Measurements from ENCODE around the gene SSBP2.

Gene SSBP2

DNA sequence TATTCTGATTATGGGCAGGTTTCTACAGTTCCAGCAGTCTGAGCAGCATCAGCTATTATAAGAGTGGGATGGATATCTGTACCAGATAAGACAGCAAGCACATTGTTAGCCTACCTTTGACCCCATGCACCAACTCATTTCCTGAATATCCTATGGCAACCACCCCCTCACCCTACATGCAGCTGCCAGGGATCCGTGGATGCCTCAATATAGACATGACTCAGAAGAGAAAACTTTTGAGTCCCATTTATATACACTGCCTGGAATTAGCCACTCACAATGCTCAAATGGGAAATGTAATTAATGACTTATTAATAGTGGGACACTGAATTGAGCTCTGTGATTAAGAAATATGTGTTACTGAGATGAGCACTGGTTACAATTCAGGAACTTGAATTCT, 124.4 kb downstream of the SSBP2 start:
- peak; percentile 61 for DNase-seq (ENCODE audit: low read depth)
- TF ChIP-seq, protein P1, sequence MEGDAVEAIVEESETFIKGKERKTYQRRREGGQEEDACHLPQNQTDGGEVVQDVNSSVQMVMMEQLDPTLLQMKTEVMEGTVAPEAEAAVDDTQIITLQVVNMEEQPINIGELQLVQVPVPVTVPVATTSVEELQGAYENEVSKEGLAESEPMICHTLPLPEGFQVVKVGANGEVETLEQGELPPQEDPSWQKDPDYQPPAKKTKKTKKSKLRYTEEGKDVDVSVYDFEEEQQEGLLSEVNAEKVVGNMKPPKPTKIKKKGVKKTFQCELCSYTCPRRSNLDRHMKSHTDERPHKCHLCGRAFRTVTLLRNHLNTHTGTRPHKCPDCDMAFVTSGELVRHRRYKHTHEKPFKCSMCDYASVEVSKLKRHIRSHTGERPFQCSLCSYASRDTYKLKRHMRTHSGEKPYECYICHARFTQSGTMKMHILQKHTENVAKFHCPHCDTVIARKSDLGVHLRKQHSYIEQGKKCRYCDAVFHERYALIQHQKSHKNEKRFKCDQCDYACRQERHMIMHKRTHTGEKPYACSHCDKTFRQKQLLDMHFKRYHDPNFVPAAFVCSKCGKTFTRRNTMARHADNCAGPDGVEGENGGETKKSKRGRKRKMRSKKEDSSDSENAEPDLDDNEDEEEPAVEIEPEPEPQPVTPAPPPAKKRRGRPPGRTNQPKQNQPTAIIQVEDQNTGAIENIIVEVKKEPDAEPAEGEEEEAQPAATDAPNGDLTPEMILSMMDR (conservative IDR thresholded peaks at IDR 0.05; ENCODE audit: low read depth, low read length), result no peak
- H3K4me3 ChIP-seq (ENCODE audit: low read length), result no peak overlapping the region

DNA sequence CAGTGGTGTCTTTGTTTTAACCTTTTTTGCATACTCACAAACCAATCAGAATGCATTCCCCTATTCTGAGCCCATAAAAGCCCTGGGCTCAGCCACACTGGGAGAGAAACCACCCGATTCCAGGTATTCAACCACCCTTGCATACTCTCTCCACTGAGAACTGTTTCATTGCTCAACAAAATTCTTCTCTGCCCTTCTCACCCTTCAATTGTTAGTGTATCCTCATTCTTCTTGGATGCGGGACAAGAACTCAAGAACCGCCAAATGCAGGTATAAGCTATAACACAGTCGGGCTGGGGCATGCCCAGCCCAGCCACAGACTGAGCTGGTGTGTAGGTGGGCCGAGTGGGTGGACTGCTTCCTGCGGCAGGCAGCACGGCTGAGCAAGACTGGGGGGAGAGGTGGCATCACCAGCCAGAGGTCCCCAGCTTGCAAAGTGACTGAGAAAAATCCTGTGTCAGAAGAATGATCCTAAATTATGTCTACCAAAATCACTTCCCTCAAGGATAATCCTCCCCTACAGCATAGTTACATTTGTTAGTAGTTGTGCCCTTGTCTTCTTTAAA, 141.0 kb downstream of the SSBP2 start:
- no peak for DNase-seq (ENCODE audit: low read depth)
- no peak overlapping the region for H3K4me3 ChIP-seq (ENCODE audit: low read length)
- TF ChIP-seq, protein P1 (conservative IDR thresholded peaks at IDR 0.05; ENCODE audit: low read depth, low read length), result no peak

DNA sequence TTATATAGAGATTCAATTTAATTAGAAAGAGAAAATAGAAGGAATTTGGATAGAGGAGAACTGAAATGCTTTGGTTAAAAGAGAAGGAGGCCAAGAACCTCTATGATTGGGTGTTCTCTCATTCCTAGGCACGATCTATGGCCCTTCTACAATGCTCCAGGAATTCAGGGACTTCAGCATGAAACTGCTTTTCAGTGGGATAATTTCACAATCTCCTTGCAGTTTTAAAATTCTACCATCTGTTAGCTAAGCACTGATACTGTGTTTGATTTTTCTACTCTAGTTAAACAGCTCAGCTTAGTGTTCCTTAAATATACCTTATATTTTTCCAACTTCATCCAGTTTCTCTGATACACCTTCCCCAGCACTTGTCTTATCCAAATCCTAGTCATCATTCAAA, 141.9 kb downstream of the SSBP2 start:
- no peak for DNase-seq (ENCODE audit: low read depth)
- TF ChIP-seq, protein P1 (conservative IDR thresholded peaks at IDR 0.05; ENCODE audit: low read depth, low read length), result no peak
- no peak overlapping the region for H3K4me3 ChIP-seq (ENCODE audit: low read length)

DNA sequence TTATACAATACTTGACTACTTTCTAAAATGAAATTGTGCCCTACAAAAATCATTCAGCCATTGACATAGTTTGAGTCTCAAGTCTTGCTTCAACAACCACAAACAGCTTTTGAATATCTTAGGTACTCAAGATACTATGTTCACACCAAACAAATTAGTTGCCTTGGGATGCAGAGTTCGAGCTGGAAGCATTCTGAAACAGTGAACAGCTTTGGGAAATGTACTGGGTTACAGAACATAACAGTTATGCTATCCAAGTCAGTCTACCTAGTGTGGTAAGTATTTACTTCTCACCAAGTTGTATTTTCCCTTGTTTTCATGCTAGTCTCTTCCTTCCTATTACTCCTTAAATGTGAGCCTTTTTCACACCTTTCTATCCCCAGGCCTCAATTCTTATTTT, 143.2 kb downstream of the SSBP2 start:
- H3K4me3 ChIP-seq (ENCODE audit: low read length), result no peak overlapping the region
- DNase-seq (ENCODE audit: low read depth), result no peak

DNA sequence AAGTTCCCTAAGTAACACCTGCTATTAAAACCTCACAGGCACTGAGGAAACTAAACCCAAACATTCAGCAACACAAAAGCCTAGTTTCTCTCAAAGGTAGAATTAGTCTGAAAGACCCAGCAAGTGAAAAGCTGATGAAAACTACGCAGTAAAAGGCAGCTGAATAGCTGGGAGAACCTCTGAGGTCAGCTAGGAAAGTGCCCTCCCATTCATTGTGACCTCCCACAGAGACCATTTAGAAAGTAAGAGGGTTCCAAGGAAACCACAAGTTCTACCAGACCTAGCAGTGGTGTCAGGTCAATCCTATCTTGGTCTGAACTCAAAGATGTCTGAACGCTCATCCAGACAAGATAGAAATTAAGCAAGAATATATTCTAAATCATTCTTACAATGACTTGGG, 144.7 kb downstream of the SSBP2 start:
- TF ChIP-seq, protein P1 (conservative IDR thresholded peaks at IDR 0.05; ENCODE audit: low read depth, low read length), result no peak
- H3K4me3 ChIP-seq (ENCODE audit: low read length), result no peak overlapping the region
- DNase-seq (ENCODE audit: low read depth), result no peak

More for the DNA sequence above, 143.2 kb downstream of the SSBP2 start:
- TF ChIP-seq, protein P1 (conservative IDR thresholded peaks at IDR 0.05; ENCODE audit: low read depth, low read length), result no peak

DNA sequence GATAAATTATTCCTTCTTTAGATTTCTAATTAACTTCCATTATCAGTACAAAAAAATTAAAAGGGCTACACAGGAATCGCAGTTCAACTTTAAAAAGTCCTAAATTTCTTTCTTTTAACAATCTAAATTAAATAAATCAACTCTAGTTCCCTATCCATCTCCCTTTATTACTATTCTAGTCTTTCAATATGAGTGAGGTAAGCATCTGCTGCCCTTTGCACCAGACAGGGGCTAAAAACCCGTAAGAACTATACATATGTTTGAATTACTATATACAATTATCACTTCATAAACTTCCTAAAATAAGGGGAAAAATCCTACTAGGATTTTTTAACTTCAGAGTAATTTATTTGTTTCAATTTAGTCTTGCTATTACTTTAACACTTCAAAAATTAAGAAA, 145.6 kb downstream of the SSBP2 start:
- TF ChIP-seq, protein P1 (conservative IDR thresholded peaks at IDR 0.05; ENCODE audit: low read depth, low read length), result no peak
- H3K4me3 ChIP-seq (ENCODE audit: low read length), result no peak overlapping the region
- no peak for DNase-seq (ENCODE audit: low read depth)

DNA sequence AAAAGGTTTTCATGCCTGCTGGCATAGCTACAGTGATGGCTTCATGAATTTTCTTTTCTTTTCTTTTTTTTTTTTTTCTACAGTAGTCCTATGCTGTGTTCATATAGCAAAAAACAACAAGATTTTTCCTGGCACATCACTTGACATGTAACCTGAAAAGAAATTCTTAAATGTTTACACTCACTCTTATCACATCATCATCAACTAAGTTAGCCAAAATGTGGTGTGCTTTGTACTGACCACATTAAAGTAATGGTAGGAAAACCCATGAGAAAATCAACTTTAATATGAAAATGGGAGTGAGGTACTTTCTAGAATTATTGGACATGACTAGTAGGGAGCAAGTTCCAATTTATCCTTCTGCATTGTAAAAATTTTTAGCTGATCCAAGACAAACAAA, 146.7 kb downstream of the SSBP2 start:
- H3K4me3 ChIP-seq (ENCODE audit: low read length), result no peak overlapping the region
- TF ChIP-seq, protein P1 (conservative IDR thresholded peaks at IDR 0.05; ENCODE audit: low read depth, low read length), result no peak
- no peak for DNase-seq (ENCODE audit: low read depth)
